Erythroblast (primary cell): ENCODE data around the gene RAP1GAP.

Experiments
- GATA1 ChIP-seq: IDR thresholded peaks from 2 replicates; pipeline ENCODE4 v1.6.1; 2011; ENCODE audit warnings: low read depth, mild to moderate bottlenecking, control low read depth, low read length, moderate library complexity
- POLR2A ChIP-seq: IDR thresholded peaks from 2 replicates; pipeline ENCODE4 v1.6.1; 2011; ENCODE audit warnings: mild to moderate bottlenecking, low read length

GRCh38 chr1:21596174-21596573 is 73.0 kb downstream of the RAP1GAP start:
- TF ChIP-seq POLR2A (no peak), GATA1 (no peak)
